Transverse colon (tissue), 4 donors: ENCODE measurements around the gene GDI1. TPM values are rescaled to one million over a fixed set of nuclear protein-coding genes. Genes with fewer than 3 reads are reported as not detected.

Source experiments
- DNase-seq: peaks from one replicate; pipeline ENCODE4 v3.0.0-alpha.2; 2019
- H3K27ac ChIP-seq, 4 donors: fragments of 200-600 bp; sonication (generic); 2 replicates each; pipeline ENCODE4 v1.5.1; 2016 to 2018; ENCODE audit warnings: inconsistent platforms in 4 of 4
- H3K27me3 ChIP-seq: fragments of 200-600 bp; sonication (generic); 2 replicates; pipeline ENCODE4 v1.5.1; 2017; ENCODE audit warnings: inconsistent platforms
- H3K36me3 ChIP-seq, 4 donors: fragments of 200-600 bp; sonication (generic); 2 replicates each; pipeline ENCODE4 v1.5.1; 2017 to 2019; ENCODE audit warnings: inconsistent platforms in 4 of 4
- H3K4me1 ChIP-seq, 4 donors: fragments of 200-600 bp; sonication (generic); 2 replicates each; pipeline ENCODE4 v1.5.1; 2017 to 2020; ENCODE audit warnings: inconsistent platforms in 4 of 4
- H3K4me3 ChIP-seq, 4 donors: fragments of 200-600 bp; sonication (generic); 1 replicate in 1 of 4; 2 replicates in 3 of 4; pipeline versions ENCODE4 v1.5.1 to v1.6.1; 2017 to 2019; ENCODE audit warnings: inconsistent platforms in 4 of 4
- H3K9me3 ChIP-seq, 2 donors: fragments of 200-600 bp; sonication (generic); 2 replicates each; pipeline ENCODE4 v1.5.1; 2017 to 2019; ENCODE audit warnings: inconsistent platforms in 2 of 2
- EP300 ChIP-seq: sonication (generic); formaldehyde crosslinking; IDR thresholded peaks from one replicate; pipeline ENCODE4 v1.6.1; 2017; ENCODE audit warnings: antibody characterized with exemption, low read depth
- POLR2A ChIP-seq: fragments of 450-650 bp; IDR thresholded peaks from one replicate; pipeline ENCODE4 v1.6.1; 2016; ENCODE audit warnings: antibody characterized with exemption, mild to moderate bottlenecking, moderate library complexity
- POLR2AphosphoS5 ChIP-seq, 3 donors: sonication (generic); formaldehyde crosslinking; IDR thresholded peaks; one replicate each; pipeline ENCODE4 v1.6.1; 2016; ENCODE audit warnings: antibody characterized with exemption in 3 of 3
- WGBS, 2 donors: methylation state at CpG; one replicate each; pipeline ENCODE4 v1.1.5; 2018; ENCODE audit warnings: low coverage in 1 of 2; 5-methylcytosine and 5-hydroxymethylcytosine counted together
- in situ Hi-C, 4 donors: fragments of 200-750 bp; cut with MboI; loops; one replicate each; pipeline versions ENCODE4 v1.15.0 to v1.15.1; 2017; ENCODE audit warnings: low sequenced_read_pairs in 3 of 4, low pct_ligation_motif_present in 1 of 4, low pct_unique_long_range_greater_than_20kb in 1 of 4
- intact Hi-C: fragments of 100-400 bp; cut with DNase I; formaldehyde crosslinking; loops from one replicate; pipeline ENCODE4 v1.15.1; 2023; ENCODE audit warnings: low total_unique reads
- total RNA-seq, 4 donors: library from RNA; depleted of rRNA; stranded (reverse); fragments of >200 nt; gene quantifications; one replicate each; pipeline ENCODE4 v1.1.0, GENCODE V29; 2016
- TF ChIP-seq, protein P1 (sequence below), 5 experiments: fragments of 200-600 bp in 3 of 5; fragments of 450-650 bp in 2 of 5; sonication (generic) in 3 of 5; IDR thresholded peaks; 1 replicate in 2 of 5; 2 replicates in 3 of 5; pipeline ENCODE4 v1.5.1; 2016 to 2017; ENCODE audit warnings: antibody characterized with exemption in 5 of 5, inconsistent platforms in 3 of 5, mild to moderate bottlenecking in 2 of 5, moderate library complexity in 1 of 5

The GDI1 gene
- total RNA-seq, 4 donors from 2014 or later: 86.6 to 173 (median 119) TPM

DNA sequence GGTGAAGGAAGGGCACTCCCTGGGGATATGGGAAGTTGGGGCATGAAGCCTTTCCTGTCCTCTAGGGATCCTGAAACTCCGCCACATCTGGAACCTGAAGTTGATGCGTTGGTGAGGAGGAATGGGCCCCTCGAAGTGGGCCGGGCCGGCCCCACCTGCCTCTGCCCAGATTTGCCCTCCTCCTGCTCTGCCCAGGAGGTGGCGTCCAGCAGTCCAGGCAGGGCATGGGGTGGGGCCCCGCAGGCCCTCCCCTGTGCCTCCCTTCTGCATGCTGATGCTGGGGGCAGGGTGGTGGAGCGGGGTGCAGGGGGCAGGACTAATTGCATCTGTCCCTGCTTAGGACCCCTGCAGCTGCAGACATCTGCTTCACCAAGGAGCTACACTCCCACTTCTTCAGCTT, 23.8 kb upstream of the GDI1 start:
- no peak for DNase-seq
- no peak overlapping the region for H3K4me3 ChIP-seq
- peak overlapping the region; percentile 91 to 98 (median 96) for H3K27ac ChIP-seq
- intact Hi-C loops (no loop called here), in situ Hi-C loops (loop anchor here in 3 of 4 donors (25.0 kb wide), 1 partner anchor 124 kb away; the partner anchor contains the start of genes G6PD (in 3 of the 3) and IKBKG (in 3 of the 3))
- H3K9me3 ChIP-seq: no peaks in the 10 kb centered on the region
- peaks cover 0 to 23% (median 8%) of the 10 kb centered on the region in 4 donors for H3K4me1 ChIP-seq
- 69% methylated on average over 7 of the region's 8 CpGs; no CpG with 5 or more reads in 1 of the 2 donors for WGBS, 2 donors
- TF ChIP-seq POLR2A (no peak), POLR2AphosphoS5 (IDR thresholded peaks at IDR 0.05) (no peak), EP300 (no peak)
- TF ChIP-seq, protein P1, sequence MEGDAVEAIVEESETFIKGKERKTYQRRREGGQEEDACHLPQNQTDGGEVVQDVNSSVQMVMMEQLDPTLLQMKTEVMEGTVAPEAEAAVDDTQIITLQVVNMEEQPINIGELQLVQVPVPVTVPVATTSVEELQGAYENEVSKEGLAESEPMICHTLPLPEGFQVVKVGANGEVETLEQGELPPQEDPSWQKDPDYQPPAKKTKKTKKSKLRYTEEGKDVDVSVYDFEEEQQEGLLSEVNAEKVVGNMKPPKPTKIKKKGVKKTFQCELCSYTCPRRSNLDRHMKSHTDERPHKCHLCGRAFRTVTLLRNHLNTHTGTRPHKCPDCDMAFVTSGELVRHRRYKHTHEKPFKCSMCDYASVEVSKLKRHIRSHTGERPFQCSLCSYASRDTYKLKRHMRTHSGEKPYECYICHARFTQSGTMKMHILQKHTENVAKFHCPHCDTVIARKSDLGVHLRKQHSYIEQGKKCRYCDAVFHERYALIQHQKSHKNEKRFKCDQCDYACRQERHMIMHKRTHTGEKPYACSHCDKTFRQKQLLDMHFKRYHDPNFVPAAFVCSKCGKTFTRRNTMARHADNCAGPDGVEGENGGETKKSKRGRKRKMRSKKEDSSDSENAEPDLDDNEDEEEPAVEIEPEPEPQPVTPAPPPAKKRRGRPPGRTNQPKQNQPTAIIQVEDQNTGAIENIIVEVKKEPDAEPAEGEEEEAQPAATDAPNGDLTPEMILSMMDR (IDR thresholded peaks at IDR 0.05): no peak
- no peaks in the 10 kb centered on the region for H3K36me3 ChIP-seq
- H3K27me3 ChIP-seq: no peaks in the 10 kb centered on the region

- TF ChIP-seq POLR2A (no peak), EP300 (no peak), POLR2AphosphoS5 (IDR thresholded peaks at IDR 0.05) (no peak)
- TF ChIP-seq, protein P1 (IDR thresholded peaks at IDR 0.05): no peak
- H3K4me1 ChIP-seq: peaks cover 0 to 8% (median 6%) of the 10 kb centered on the region in 4 donors
- no peaks in the 10 kb centered on the region for H3K27me3 ChIP-seq
- intact Hi-C loops (no loop called here), in situ Hi-C loops (loop anchor here in 3 of 4 donors (25.0 kb wide), 1 partner anchor 120 kb away; the partner anchor contains the start of genes G6PD (in 3 of the 3) and IKBKG (in 3 of the 3))
- no peaks in the 10 kb centered on the region for H3K9me3 ChIP-seq
- no peak overlapping the region for H3K4me3 ChIP-seq
- DNase-seq: no peak
- H3K27ac ChIP-seq: no peak overlapping the region
- WGBS, 2 donors: 72% methylated on average over 7 of the region's 7 CpGs; no CpG with 5 or more reads in 1 of the 2 donors
- H3K36me3 ChIP-seq: no peaks in the 10 kb centered on the region
Observed at GRCh38 chrX:154417157-154417556, 19.8 kb upstream of the GDI1 start.

GRCh38 chrX:154419189-154419588, 17.8 kb upstream of the GDI1 start:
- no peak for DNase-seq
- Histone ChIP-seq H3K27ac (no peak overlapping the region), H3K36me3 (no peaks in the 10 kb centered on the region), H3K4me1 (no peaks in the 10 kb centered on the region), H3K27me3 (no peaks in the 10 kb centered on the region), H3K4me3 (no peak overlapping the region), H3K9me3 (no peaks in the 10 kb centered on the region)
- 60 to 84% methylated on average over 1 to 8 of the region's 8 CpGs for WGBS, 2 donors
- intact Hi-C loops (no loop called here), in situ Hi-C loops (loop anchor here in 3 of 4 donors (25.0 kb wide), 1 partner anchor 118 kb away; the partner anchor contains the start of genes G6PD (in 3 of the 3) and IKBKG (in 3 of the 3))
- TF ChIP-seq POLR2AphosphoS5 (IDR thresholded peaks at IDR 0.05) (no peak), EP300 (no peak), POLR2A (no peak)
- TF ChIP-seq, protein P1 (IDR thresholded peaks at IDR 0.05): no peak

DNA sequence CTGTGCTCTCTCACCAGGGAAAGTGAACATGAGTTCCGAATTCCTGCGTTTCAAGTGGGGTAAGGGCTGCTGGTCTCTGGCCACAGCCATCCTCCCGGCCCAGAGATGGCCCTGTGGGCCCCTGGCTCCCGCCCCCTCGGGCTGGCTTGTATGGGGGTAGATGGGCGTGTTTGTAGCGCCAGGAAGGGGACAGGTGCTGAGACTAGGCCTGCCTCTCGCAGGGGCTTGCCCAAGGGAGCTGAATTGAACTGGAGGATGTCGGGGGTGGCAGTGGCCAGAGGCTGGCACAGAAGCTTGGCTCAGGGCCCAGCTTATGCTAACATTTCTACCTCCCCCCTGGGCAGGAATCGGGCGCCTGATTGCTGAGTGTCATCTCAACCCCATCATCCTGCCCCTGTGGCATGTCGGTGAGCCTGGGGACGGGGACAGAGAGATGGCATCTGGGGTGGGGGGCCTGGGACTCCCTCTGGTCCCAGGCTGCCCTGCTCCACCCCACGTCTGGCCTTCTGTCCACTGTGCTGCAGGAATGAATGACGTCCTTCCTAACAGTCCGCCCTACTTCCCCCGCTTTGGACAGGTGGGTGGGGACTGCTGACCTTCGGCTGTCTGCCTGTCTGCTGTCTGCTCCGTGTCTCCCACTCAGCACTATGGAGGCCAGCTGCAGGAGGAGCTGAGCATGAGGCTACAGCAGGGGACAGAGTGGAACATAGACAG, 17.1 kb upstream of the GDI1 start:
- Histone ChIP-seq H3K4me3 (no peak overlapping the region), H3K9me3 (no peaks in the 10 kb centered on the region), H3K27ac (no peak overlapping the region), H3K36me3 (no peaks in the 10 kb centered on the region), H3K27me3 (no peaks in the 10 kb centered on the region), H3K4me1 (no peaks in the 10 kb centered on the region)
- TF ChIP-seq, protein P1 (IDR thresholded peaks at IDR 0.05): no peak
- TF ChIP-seq POLR2AphosphoS5 (IDR thresholded peaks at IDR 0.05) (no peak), EP300 (no peak), POLR2A (no peak)
- no peak for DNase-seq
- WGBS, 2 donors: 80% methylated on average over 19 of the region's 19 CpGs; no CpG with 5 or more reads in 1 of the 2 donors
- intact Hi-C loops: no loop called here
- in situ Hi-C loops: loop anchor here in 3 of 4 donors (25.0 kb wide), 1 partner anchor 117 kb away; the partner anchor contains the start of genes G6PD (in 3 of the 3) and IKBKG (in 3 of the 3)
